Activated T-helper 1 cell treated with anti-CD3 and anti-CD28 coated beads, Interleukin-12 subunit alpha, Interleukin-12 subunit beta, Interleukin-2, Interleukin-4 antibody, amounts not matched to agents 30 ng/mL and 10 ng/mL and 1 ng/mL, durations not matched to agents 14 hours and 24 hours and 36 hours (primary cell): ENCODE data around the gene DNM3. TPM values are rescaled to one million over a fixed set of nuclear protein-coding genes. Genes with fewer than 3 reads are reported as not detected.
"Not testable (repeated sequence)": the region's sequence is repeated elsewhere in the genome, so short reads cannot be mapped to it uniquely, and the experiment has no call there.

Experiments
- DNase-seq: peaks from one replicate; pipeline ENCODE4 v3.0.0; 2021; ENCODE audit warnings: low spot score
- H3K27ac Mint-ChIP-seq: one replicate; pipeline ENCODE4 v1.8.0; 2021; ENCODE audit warnings: mild to moderate bottlenecking, mixed read lengths
- H3K27me3 Mint-ChIP-seq: one replicate; pipeline ENCODE4 v1.8.0; 2022; ENCODE audit warnings: mild to moderate bottlenecking, moderate library complexity, mixed read lengths; ENCODE audit not compliant: insufficient read depth
- H3K36me3 Mint-ChIP-seq: one replicate; pipeline ENCODE4 v1.8.0; 2021; ENCODE audit warnings: low read depth, mixed read lengths
- H3K4me1 Mint-ChIP-seq: one replicate; pipeline ENCODE4 v1.8.0; 2021; ENCODE audit warnings: low read depth, mixed read lengths
- H3K4me3 Mint-ChIP-seq: one replicate; pipeline ENCODE4 v1.8.0; 2021; ENCODE audit warnings: mild to moderate bottlenecking, moderate library complexity, mixed read lengths
- H3K9me3 Mint-ChIP-seq: one replicate; pipeline ENCODE4 v1.8.0; 2021; ENCODE audit warnings: mixed read lengths
- intact Hi-C: fragments of 100-400 bp; cut with micrococcal nuclease; formaldehyde crosslinking; loops from one replicate; pipeline ENCODE4 v1.15.1; 2024
- total RNA-seq: library from RNA; stranded (reverse); gene quantifications from 2 replicates; pipeline ENCODE4 v1.2.3, GENCODE V29; 2022

DNM3 gene
- total RNA-seq, 1 donor from 2014 or later = 0.62 TPM

DNA sequence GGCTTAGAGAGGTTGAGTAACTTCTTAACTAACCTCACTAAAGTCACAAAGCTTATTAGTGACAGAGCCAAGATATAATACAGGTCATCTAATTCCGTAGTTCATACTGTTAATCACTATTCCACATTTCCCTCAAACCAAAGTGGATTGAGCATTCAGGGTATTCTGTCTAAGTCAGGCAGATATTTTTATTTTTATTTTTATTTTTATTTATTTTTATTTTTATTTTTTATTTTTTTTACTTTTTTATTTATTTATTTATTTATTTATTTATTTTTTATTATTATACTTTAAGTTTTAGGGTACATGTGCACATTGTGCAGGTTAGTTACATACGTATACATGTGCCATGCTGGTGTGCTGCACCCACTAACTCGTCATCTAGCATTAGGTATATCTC is 530.3 kb downstream of the DNM3 start:
- H3K27me3 Mint-ChIP-seq, intact Hi-C loops, H3K4me3 Mint-ChIP-seq, H3K36me3 Mint-ChIP-seq, H3K4me1 Mint-ChIP-seq, DNase-seq, H3K27ac Mint-ChIP-seq: not testable (repeated sequence)
- H3K9me3 Mint-ChIP-seq = peaks cover 23% of the 10 kb centered on the region

DNA sequence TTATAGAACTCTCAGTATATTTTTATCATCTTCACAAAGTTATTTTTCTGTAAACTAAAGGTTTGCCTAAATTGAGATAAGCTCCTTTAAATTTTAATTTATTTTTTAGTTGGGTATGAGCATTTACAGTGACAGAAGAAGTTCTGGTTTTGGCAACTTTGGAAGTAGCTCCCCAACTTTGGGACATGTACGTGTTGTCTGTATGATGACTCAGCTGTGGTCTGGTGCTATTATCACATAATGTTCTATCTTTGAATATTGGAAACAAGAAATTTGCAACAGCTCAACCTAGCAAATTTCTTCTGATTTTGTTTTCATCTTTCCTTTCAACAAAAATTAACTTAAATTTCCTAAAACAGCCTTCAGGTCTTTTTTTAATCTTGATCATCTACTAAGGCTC is 532.6 kb downstream of the DNM3 start:
- Mint-ChIP-seq H3K4me1 (peaks cover 11% of the 10 kb centered on the region), H3K36me3 (no peaks in the 10 kb centered on the region), H3K4me3 (no peak overlapping the region), H3K9me3 (peaks cover 3% of the 10 kb centered on the region), H3K27me3 (no peaks in the 10 kb centered on the region), H3K27ac (no peak overlapping the region)
- intact Hi-C loops = no loop called here
- no peak for DNase-seq

DNA sequence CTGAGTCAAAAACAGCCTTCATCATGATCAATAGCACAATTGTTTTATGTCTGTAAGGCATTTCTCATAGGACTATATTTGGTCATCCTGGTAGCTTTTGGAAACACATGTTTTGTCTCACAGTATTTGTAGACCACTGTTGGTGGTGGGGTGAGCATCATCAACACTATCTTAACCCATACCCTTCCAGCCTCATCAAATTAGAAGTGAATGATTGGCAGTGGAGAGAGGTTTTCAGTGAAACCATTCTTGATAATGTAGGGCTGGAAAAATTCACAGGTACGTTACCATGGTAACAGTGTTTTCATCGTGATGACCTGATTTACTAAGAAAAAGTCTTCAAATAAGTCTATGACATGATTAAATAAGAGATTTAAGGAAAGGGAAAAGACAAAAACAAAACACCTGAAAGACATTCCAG is 533.9 kb downstream of the DNM3 start:
- H3K9me3 Mint-ChIP-seq = no peaks in the 10 kb centered on the region
- no peak for DNase-seq
- H3K36me3 Mint-ChIP-seq = peaks cover 2% of the 10 kb centered on the region
- H3K27me3 Mint-ChIP-seq = no peaks in the 10 kb centered on the region
- H3K27ac Mint-ChIP-seq = no peak overlapping the region
- peaks cover 17% of the 10 kb centered on the region for H3K4me1 Mint-ChIP-seq
- intact Hi-C loops = no loop called here
- no peak overlapping the region for H3K4me3 Mint-ChIP-seq

DNA sequence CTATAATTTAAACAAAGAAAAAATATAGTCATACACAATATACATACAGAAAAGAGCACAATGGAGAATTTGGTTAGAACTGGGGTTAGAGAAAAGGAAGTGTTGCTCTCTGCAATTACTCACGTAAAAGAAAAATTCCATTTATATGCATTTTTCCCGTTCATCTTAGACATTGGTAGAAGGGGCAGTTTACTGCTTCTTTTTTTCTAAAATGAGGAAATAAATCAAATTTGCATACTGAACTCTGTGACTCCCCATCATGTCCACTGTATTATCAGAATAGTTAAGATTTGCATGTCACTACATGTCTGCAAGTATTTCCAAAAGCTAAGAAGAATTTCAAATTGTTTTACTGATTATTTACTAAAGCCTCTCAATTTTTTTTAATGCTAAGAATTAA is 535.1 kb downstream of the DNM3 start:
- no peak for DNase-seq
- Mint-ChIP-seq H3K4me1 (peaks cover 28% of the 10 kb centered on the region), H3K9me3 (no peaks in the 10 kb centered on the region), H3K27ac (no peak overlapping the region), H3K4me3 (no peak overlapping the region), H3K36me3 (peaks cover 2% of the 10 kb centered on the region), H3K27me3 (no peaks in the 10 kb centered on the region)
- intact Hi-C loops = no loop called here

DNA sequence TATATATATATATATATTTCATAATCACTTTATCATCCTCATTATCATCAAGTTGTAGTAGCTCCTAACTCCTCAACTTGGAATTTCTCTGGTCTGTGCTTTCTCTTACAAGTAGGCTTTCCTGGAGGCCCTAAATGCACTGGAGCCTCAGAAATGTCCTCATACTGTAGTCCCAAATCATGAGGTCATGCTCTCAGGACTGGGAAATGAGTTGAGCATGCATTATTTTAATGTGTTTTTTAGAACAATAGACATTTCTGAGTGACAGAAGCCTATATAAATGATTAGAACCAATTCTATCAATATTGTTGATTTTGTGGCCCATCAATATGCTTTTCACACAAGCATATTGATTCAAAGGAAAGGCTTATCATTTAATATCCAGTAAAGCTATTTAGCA is 536.3 kb downstream of the DNM3 start:
- Mint-ChIP-seq H3K4me1 (peaks cover 34% of the 10 kb centered on the region), H3K27me3 (no peaks in the 10 kb centered on the region), H3K4me3 (no peak overlapping the region), H3K27ac (no peak overlapping the region), H3K9me3 (no peaks in the 10 kb centered on the region), H3K36me3 (peaks cover 2% of the 10 kb centered on the region)
- no peak for DNase-seq
- intact Hi-C loops = no loop called here

DNA sequence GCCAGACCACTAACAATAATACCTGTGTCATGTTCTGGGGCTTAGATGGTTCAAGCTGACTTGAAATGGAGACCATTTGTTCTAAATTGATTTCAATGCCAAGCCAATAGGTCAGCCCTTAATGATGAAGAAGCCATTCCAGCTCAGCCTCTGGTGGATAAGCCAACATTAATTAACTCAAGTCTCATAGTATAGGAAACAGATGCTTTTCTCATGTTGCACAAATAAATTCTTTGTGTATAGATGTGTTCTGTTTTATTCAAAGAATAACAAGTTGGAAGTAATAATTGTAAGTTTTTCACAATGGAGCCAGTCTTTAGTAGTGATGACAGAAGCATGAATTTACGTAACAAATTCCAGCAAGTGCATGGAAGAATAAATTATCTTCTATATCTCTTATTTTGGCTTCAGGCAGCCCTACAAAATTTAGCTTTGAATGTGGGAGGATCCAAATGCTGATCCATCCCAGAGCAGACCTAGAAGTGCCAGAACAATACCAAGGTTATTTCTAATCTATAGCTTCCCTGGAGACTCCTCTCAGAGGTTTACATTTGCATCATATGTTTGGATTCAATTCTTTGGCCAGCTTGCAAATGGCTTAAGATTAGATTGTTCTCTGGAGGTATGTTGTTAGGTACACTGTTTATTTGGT is 536.9 kb downstream of the DNM3 start:
- Mint-ChIP-seq H3K4me3 (no peak overlapping the region), H3K9me3 (no peaks in the 10 kb centered on the region), H3K27me3 (peaks cover 4% of the 10 kb centered on the region), H3K36me3 (peaks cover 2% of the 10 kb centered on the region), H3K27ac (no peak overlapping the region), H3K4me1 (peaks cover 36% of the 10 kb centered on the region)
- DNase-seq = no peak
- intact Hi-C loops = no loop called here

DNA sequence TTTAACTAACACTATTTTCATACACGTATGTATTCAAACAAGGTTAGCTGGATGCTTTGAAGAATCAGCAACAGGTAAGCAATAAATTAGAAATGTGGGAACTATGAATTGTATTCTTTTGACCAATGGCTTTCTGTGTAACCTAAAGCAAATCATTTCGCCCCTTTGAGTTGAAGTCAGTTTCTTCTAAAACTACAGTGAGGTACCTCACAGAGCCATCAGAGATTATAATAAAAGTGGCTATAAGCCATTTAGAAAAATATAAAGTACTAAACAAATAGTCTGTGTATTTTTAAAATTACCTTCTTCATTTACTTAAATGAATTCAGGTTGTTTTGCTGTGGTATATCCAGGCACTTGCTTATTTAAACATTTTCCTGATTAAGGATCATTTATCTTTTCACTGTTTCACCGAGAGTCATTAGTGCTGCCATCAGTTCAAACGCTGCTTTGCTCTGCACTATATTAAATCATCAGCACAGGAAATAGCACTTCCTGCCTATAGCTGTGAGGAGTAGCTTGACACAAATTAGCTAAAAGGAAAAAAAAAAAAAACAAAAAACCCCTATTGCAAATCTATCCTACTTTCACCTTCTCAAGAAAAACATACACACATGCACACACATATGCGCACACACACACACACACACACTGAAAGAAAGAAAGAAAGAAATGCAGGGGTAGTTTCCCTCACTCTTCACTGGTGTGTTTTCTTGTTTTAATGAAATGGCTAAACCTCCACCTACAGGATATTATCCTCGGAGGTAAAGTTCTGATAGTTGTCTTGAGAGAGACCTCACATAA is 539.3 kb downstream of the DNM3 start:
- H3K27me3 Mint-ChIP-seq = peaks cover 4% of the 10 kb centered on the region
- DNase-seq = no peak
- H3K4me1 Mint-ChIP-seq = peaks cover 39% of the 10 kb centered on the region
- peak overlapping the region; percentile 59 for H3K27ac Mint-ChIP-seq
- intact Hi-C loops = loop anchor here (1.0 kb wide), 4 partner anchors 14 to 109 kb away; no protein-coding TSS in a partner anchor
- H3K9me3 Mint-ChIP-seq = no peaks in the 10 kb centered on the region
- peak overlapping the region; percentile 69 for H3K4me3 Mint-ChIP-seq
- H3K36me3 Mint-ChIP-seq = peaks cover 2% of the 10 kb centered on the region

GRCh38 chr1:172381946-172382345 is 540.6 kb downstream of the DNM3 start:
- H3K9me3 Mint-ChIP-seq = no peaks in the 10 kb centered on the region
- intact Hi-C loops = loop anchor here (1.0 kb wide), 4 partner anchors 12 to 111 kb away; no protein-coding TSS in a partner anchor
- peaks cover 2% of the 10 kb centered on the region for H3K36me3 Mint-ChIP-seq
- H3K27ac Mint-ChIP-seq = no peak overlapping the region
- DNase-seq = no peak
- peaks cover 4% of the 10 kb centered on the region for H3K27me3 Mint-ChIP-seq
- peaks cover 32% of the 10 kb centered on the region for H3K4me1 Mint-ChIP-seq
- H3K4me3 Mint-ChIP-seq = no peak overlapping the region

DNA sequence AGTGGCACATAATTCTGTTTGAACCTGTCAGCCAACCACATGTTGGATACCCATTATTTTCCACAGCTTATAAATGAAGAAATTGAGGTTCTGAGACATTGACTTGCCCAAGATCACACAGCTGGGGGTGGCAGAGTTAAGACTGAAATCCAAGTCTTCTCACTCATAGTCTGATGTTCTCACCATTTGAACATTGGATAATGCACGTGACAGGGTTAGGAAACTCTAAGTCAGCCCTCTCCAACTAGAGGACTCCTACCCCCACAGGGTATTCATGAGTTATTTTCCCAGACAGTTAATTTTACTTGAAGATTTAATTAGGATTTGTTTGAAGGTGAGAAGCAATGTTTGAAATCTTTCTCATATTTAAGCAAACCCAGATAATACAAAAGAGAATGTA is 541.1 kb downstream of the DNM3 start:
- H3K27me3 Mint-ChIP-seq = peaks cover 4% of the 10 kb centered on the region
- no peak overlapping the region for H3K27ac Mint-ChIP-seq
- intact Hi-C loops = no loop called here
- H3K4me1 Mint-ChIP-seq = peaks cover 32% of the 10 kb centered on the region
- no peak for DNase-seq
- H3K9me3 Mint-ChIP-seq = no peaks in the 10 kb centered on the region
- H3K4me3 Mint-ChIP-seq = no peak overlapping the region
- H3K36me3 Mint-ChIP-seq = peaks cover 2% of the 10 kb centered on the region

GRCh38 chr1:172382990-172383389 is 541.7 kb downstream of the DNM3 start:
- Mint-ChIP-seq H3K36me3 (peaks cover 2% of the 10 kb centered on the region), H3K9me3 (no peaks in the 10 kb centered on the region), H3K4me3 (no peak overlapping the region), H3K4me1 (peaks cover 32% of the 10 kb centered on the region), H3K27me3 (peaks cover 4% of the 10 kb centered on the region), H3K27ac (no peak overlapping the region)
- no peak for DNase-seq
- intact Hi-C loops = no loop called here

DNA sequence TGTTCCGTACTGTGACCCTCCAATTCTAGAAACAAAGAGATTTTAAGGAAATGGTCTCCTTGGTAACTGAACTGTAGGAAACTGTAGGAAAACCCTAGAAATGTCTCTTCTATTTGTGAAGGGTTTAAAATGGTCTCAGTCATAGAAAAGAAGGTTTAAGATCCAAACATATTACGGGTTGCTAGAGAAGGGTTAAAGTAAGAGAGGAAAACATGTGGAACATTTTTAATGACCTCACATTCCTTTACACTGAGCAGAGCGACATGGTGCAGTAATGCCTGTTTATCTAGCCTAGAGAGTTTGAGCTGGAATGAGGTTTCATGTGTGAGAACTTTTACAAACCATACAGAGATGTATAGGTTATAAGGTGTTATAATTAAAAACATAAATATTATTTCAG is 542.2 kb downstream of the DNM3 start:
- H3K9me3 Mint-ChIP-seq = no peaks in the 10 kb centered on the region
- no peak for DNase-seq
- H3K4me1 Mint-ChIP-seq = peaks cover 31% of the 10 kb centered on the region
- peaks cover 2% of the 10 kb centered on the region for H3K36me3 Mint-ChIP-seq
- H3K27me3 Mint-ChIP-seq = peaks cover 4% of the 10 kb centered on the region
- no peak overlapping the region for H3K27ac Mint-ChIP-seq
- H3K4me3 Mint-ChIP-seq = no peak overlapping the region
- intact Hi-C loops = no loop called here

GRCh38 chr1:172384656-172385055 is 543.4 kb downstream of the DNM3 start:
- H3K27ac Mint-ChIP-seq = no peak overlapping the region
- H3K9me3 Mint-ChIP-seq = no peaks in the 10 kb centered on the region
- peaks cover 26% of the 10 kb centered on the region for H3K4me1 Mint-ChIP-seq
- no peak for DNase-seq
- no peak overlapping the region for H3K4me3 Mint-ChIP-seq
- H3K27me3 Mint-ChIP-seq = peaks cover 5% of the 10 kb centered on the region
- intact Hi-C loops = no loop called here
- H3K36me3 Mint-ChIP-seq = no peaks in the 10 kb centered on the region

GRCh38 chr1:172386046-172386445 is 544.7 kb downstream of the DNM3 start:
- Mint-ChIP-seq H3K27ac (no peak overlapping the region), H3K4me3 (no peak overlapping the region), H3K4me1 (peaks cover 19% of the 10 kb centered on the region), H3K27me3 (peaks cover 14% of the 10 kb centered on the region), H3K9me3 (no peaks in the 10 kb centered on the region), H3K36me3 (no peaks in the 10 kb centered on the region)
- intact Hi-C loops = no loop called here
- DNase-seq = no peak
